Activated CD8-positive, alpha-beta T cell treated with anti-CD3 and anti-CD28 coated beads for 36 hours (primary cell): ENCODE data around the gene CD164L2. TPM values are rescaled to one million over a fixed set of nuclear protein-coding genes. Genes with fewer than 3 reads are reported as not detected.

Experiments used
- ATAC-seq: fragments of 200-7000 bp; cut with Tn5 transposase; one replicate; pipeline ENCODE4 v1.10.0; 2021; ENCODE audit warnings: mild to moderate bottlenecking, moderate library complexity
- CTCF ChIA-PET: fragments of 350-600 bp; sonication (Branson Sonifier 250); formaldehyde crosslinking; loops from one replicate; lab custom pipeline; 2021; ENCODE audit warnings: antibody characterized with exemption; lab: Charles Lee
- POLR2A ChIA-PET: fragments of 350-600 bp; sonication (Branson Sonifier 250); formaldehyde crosslinking; loops from one replicate; lab custom pipeline; 2021; ENCODE audit warnings: antibody characterized with exemption; lab: Charles Lee
- DNase-seq: peaks from one replicate; pipeline ENCODE4 v3.0.0-alpha.2; 2020
- H3K27ac Mint-ChIP-seq: one replicate; pipeline ENCODE4 v1.8.0; 2021; ENCODE audit warnings: mild to moderate bottlenecking, mixed read lengths
- H3K27me3 Mint-ChIP-seq: one replicate; pipeline ENCODE4 v1.8.0; 2021; ENCODE audit warnings: mixed read lengths
- H3K36me3 Mint-ChIP-seq: one replicate; pipeline ENCODE4 v1.8.0; 2021; ENCODE audit warnings: low read depth, mixed read lengths
- H3K4me1 Mint-ChIP-seq: one replicate; pipeline ENCODE4 v1.8.0; 2021; ENCODE audit warnings: low read depth, mixed read lengths
- H3K4me3 Mint-ChIP-seq: one replicate; pipeline ENCODE4 v1.8.0; 2021; ENCODE audit warnings: mild to moderate bottlenecking, moderate library complexity, mixed read lengths
- H3K9me3 Mint-ChIP-seq: one replicate; pipeline ENCODE4 v1.8.0; 2021; ENCODE audit warnings: mixed read lengths
- intact Hi-C: fragments of 100-400 bp; cut with micrococcal nuclease; formaldehyde crosslinking; loops from one replicate; pipeline ENCODE4 v1.10.0; 2022
- total RNA-seq, 2 experiments: library from RNA; stranded (reverse); gene quantifications; one replicate each; pipeline ENCODE4 v1.2.3, GENCODE V29; 2021
- TF ChIP-seq, protein P1 (sequence below): fragments of 200-600 bp; IDR thresholded peaks from one replicate; pipeline ENCODE4 v1.8.0; 2022; ENCODE audit warnings: antibody characterized with exemption, mild to moderate bottlenecking

Gene CD164L2
- total RNA-seq, 2 experiments from 2014 or later, result not detected

DNA sequence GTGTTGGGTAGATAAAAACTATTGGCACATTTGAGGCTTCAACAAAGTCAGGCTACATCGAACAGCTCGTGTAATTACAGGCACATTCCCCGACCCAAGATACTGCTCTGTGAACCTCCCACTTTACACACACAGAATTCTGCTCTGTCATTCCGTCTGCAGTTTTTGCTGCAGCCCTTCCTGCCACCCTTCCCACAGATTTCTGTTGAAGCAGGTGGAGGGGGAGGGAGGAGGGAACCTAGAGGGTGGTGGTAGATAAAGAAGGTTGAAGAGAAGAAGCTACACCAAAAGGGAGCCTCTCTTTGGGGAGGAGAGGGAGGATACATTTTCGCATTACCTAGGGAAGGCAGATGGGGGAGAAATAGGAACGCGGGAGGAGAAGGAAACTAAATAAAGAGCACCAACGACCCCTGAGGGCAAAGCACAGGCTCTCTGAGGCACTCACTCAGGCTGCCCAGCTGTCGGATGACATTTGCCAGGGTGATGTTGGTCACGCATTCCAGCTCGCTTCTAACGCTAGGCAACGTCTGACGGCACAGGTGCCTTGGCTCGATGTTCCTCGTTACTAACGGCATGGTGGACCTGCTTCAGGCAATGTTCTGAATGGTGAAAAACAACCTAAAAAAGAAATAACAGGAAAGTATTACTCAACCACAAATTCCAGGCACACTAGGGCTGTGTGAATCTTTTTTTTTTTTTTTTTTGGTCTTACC is 45.3 kb upstream of the CD164L2 start:
- intact Hi-C loops, result no loop called here
- ATAC-seq (peak; percentile 75), DNase-seq (peak; percentile 54)
- POLR2A ChIA-PET, result interaction anchor here (1.2 to 1.6 kb wide), 2 partner anchors 15 to 56 kb away, joined by 4 to 8 read pairs; no protein-coding TSS in a partner anchor
- TF ChIP-seq, protein P1, sequence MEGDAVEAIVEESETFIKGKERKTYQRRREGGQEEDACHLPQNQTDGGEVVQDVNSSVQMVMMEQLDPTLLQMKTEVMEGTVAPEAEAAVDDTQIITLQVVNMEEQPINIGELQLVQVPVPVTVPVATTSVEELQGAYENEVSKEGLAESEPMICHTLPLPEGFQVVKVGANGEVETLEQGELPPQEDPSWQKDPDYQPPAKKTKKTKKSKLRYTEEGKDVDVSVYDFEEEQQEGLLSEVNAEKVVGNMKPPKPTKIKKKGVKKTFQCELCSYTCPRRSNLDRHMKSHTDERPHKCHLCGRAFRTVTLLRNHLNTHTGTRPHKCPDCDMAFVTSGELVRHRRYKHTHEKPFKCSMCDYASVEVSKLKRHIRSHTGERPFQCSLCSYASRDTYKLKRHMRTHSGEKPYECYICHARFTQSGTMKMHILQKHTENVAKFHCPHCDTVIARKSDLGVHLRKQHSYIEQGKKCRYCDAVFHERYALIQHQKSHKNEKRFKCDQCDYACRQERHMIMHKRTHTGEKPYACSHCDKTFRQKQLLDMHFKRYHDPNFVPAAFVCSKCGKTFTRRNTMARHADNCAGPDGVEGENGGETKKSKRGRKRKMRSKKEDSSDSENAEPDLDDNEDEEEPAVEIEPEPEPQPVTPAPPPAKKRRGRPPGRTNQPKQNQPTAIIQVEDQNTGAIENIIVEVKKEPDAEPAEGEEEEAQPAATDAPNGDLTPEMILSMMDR, result no peak
- peak overlapping the region; percentile 63 for H3K4me3 Mint-ChIP-seq
- H3K4me1 Mint-ChIP-seq, result peaks cover 72% of the 10 kb centered on the region
- H3K27ac Mint-ChIP-seq, result peak overlapping the region; percentile 80
- H3K36me3 Mint-ChIP-seq, result peaks cover 34% of the 10 kb centered on the region
- no peaks in the 10 kb centered on the region for H3K27me3 Mint-ChIP-seq
- no peaks in the 10 kb centered on the region for H3K9me3 Mint-ChIP-seq
- CTCF ChIA-PET, result interaction anchor here (0.8 to 3.9 kb wide), 8 partner anchors 12 to 235 kb away, joined by 3 to 14 read pairs (median 4); no protein-coding TSS in a partner anchor

DNA sequence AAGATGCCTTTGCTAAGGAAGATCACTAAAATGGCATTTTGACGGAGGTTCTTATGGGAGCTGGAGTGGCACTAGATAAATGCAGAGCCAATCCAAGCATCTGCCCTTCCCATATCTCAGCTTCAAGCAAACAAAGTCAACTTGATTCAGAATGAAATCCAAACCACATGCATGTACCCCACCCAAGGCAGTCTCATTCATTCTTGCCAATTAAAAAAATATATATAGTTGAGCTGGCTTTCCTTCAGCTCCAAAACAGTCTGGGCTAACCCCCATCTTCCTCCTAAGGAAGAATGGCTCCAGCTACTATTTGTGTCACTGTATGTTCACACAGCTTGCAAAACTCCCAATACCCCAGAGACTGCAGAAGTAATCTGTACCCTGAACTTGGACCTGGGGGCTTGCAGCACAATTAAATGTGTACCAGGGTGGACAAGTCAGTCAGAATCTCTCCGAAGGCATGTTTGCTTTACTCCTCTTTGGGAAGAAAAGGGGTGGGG is 44.7 kb upstream of the CD164L2 start:
- H3K4me3 Mint-ChIP-seq, result peak overlapping the region; percentile 63
- H3K36me3 Mint-ChIP-seq, result peaks cover 34% of the 10 kb centered on the region
- no peaks in the 10 kb centered on the region for H3K9me3 Mint-ChIP-seq
- DNase-seq, result no peak
- TF ChIP-seq, protein P1, result no peak
- H3K4me1 Mint-ChIP-seq, result peaks cover 69% of the 10 kb centered on the region
- peak overlapping the region; percentile 80 for H3K27ac Mint-ChIP-seq
- POLR2A ChIA-PET, result interaction anchor here (1.2 to 1.6 kb wide), 2 partner anchors 16 to 56 kb away, joined by 4 to 8 read pairs; no protein-coding TSS in a partner anchor
- intact Hi-C loops, result no loop called here
- no peaks in the 10 kb centered on the region for H3K27me3 Mint-ChIP-seq
- CTCF ChIA-PET, result interaction anchor here (0.8 to 3.9 kb wide), 6 partner anchors 12 to 235 kb away, joined by 3 to 14 read pairs (median 4); no protein-coding TSS in a partner anchor
- ATAC-seq, result no peak

DNA sequence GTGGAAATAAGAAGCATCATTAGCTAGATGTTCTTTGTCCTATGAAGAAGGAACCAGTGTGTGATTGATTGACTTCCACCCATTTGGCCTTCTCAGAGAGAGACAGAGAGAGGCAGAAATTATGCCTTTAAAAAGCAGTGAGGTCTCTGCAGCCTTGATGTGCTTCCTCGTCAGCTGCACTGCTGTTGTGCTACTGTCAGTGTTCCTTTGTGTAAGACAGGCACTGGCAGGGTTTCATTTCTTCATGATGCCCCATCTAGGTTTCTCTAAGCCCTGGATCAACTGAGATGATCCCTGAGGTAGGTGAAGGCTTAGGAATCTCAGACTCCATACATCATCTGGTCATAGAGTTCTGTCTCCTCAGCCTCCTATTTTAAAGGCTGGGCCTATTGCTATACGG is 44.2 kb upstream of the CD164L2 start:
- Mint-ChIP-seq H3K27me3 (no peaks in the 10 kb centered on the region), H3K4me3 (no peak overlapping the region), H3K27ac (peak overlapping the region; percentile 70), H3K9me3 (no peaks in the 10 kb centered on the region), H3K4me1 (peaks cover 75% of the 10 kb centered on the region), H3K36me3 (peaks cover 37% of the 10 kb centered on the region)
- ChIA-PET POLR2A (interaction anchor here (1.6 kb wide), 1 partner anchor 57 kb away, joined by 8 read pairs; no protein-coding TSS in a partner anchor), CTCF (interaction anchor here (1.2 to 3.9 kb wide), 5 partner anchors 11 to 236 kb away, joined by 3 to 14 read pairs (median 4); no protein-coding TSS in a partner anchor)
- no peak for DNase-seq
- no peak for ATAC-seq
- intact Hi-C loops, result no loop called here
- TF ChIP-seq, protein P1, result no peak

DNA sequence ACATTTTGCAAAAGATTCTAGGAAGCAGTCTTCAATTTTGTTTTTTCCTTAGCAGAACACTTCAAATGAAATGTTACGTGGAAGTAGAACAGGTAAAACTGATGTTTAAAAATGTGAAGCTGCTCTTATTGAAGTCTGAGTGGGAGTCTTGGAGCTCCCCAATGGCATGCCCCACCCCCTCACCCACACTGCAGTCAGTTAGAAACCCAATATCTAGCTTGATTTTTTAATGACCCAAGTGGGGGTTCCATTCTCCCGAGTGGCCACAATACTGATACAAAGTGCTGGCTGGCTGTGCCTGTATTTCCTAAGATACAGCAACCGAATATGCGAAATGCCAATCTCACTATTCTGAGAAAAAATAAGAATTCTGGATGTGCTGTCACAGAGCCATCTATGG is 40.6 kb upstream of the CD164L2 start:
- Mint-ChIP-seq H3K27ac (peak overlapping the region; percentile 31), H3K36me3 (peaks cover 33% of the 10 kb centered on the region), H3K9me3 (no peaks in the 10 kb centered on the region), H3K27me3 (no peaks in the 10 kb centered on the region), H3K4me1 (peaks cover 63% of the 10 kb centered on the region), H3K4me3 (no peak overlapping the region)
- TF ChIP-seq, protein P1, result no peak
- ATAC-seq, result no peak
- DNase-seq, result no peak
- POLR2A ChIA-PET, result interaction anchor here (0.6 to 0.7 kb wide), 2 partner anchors 13 to 16 kb away, joined by 3 to 4 read pairs; no protein-coding TSS in a partner anchor
- CTCF ChIA-PET, result interaction anchor here (1.1 to 2.0 kb wide), 5 partner anchors 8 to 183 kb away, joined by 3 to 6 read pairs (median 4); no protein-coding TSS in a partner anchor
- intact Hi-C loops, result no loop called here
